HG03378 (cell line): ENCODE data around the gene IL17REL.

Experiments used
- ATAC-seq: cut with Tn5 transposase; IDR thresholded peaks from one replicate; pipeline ENCODE4 v1.9.1; 2021; ENCODE audit warnings: mild to moderate bottlenecking, moderate library complexity; ENCODE audit not compliant: unreplicated experiment

The IL17REL gene

DNA sequence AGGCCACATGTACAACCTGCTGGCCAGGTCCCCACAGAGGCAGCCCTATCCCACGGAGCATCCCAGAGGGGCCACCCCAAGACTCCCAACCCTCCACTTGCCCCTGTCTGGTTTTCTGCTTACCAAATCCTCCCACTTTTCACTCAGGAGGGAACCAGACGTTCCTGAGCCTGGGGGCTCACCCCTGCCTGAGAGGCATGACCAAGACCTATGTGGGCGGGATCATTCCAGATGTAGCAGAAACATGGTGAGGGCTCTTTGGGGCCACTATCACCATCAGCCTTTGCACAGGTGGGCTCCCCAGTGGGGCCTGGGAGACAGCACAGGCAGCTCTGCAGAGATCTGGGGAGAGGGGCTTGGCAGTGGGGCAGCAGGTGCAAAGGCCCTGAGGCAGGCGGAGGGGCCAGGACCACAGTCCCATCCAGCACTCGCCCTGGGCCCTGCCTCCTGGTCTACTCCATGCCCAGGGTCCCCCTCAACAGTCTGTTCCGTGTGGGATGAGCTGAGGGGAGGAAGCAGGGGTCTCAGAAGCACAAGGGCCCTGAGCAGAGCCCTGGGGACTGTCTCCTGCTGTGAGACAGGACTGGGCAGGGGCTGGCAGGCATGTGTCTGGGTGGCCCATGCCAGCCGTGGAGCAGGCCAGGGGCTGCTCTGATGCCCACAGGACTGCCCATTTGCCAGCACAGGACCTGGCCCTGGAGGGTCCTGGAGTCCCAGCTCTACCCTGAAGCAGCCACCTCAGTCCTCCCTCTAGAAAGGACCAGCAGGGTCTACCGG lies 42.6 kb downstream of the IL17REL start:
- ATAC-seq, result peak; percentile 2

DNA sequence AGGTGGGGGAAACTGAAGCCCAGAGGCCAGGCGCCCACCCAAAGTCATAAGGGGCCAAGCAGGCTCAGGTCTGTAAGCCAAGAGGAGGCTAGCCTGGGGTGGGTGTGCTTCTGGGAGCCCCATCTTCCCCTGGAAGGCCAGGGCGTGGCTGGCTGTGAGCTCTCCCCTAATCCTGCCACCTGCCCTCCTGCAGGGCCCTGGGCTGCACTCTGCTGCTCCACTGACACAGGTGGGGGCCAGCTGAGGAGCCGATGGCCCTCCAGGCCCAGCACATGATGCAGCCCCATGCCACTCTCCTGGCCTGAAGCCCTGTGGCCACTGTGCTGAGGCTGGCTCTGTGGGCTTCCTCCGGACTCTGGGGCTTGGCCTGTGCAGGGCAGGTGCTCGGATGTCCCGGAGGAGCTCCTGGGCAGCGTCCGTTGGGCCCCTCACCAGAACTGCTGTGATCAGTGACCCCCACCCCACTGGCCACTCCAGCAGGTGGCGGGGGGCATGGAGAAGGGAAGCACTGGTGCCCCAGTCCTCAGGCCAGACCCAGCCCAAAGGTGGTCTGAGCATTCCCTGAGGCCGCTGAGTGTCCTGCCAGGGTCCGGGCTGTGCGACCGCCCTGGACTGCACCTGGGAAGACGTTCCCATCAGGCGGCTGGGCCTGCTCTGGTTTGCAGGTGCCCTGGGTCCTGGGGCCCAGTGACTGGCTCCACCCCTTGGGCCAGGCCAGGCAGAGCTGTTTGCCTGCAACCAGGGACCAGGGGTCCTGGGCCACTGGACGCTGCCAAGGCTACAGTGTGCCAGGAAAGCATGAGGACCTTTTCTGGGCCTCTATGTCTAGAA lies 43.5 kb downstream of the IL17REL start:
- no peak for ATAC-seq

DNA sequence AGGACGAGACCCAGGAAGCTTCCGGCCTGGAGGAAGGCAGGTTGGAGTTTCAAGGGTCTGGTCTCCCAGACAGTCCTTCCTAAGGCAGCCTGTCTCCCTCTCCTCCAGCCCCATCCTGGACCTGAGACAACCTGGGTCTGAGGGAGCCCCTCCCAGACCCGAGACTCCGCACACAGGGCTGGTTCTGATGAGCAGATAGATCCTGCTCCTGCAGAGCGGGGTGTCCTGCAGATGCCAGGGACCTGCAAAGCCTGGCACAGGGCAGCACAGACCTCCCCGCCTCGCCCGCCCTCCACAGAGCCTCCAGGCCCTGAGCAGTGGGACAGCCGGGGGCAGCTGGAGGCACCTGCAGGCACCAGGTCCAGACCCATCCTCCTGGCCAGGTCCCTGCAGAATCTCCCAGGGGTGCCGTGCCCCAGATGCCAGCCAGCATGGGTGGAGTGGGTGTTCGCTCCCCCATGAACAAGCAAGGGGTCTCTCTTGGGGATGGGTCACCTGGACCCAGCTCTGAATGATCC lies 44.2 kb downstream of the IL17REL start:
- no peak for ATAC-seq

DNA sequence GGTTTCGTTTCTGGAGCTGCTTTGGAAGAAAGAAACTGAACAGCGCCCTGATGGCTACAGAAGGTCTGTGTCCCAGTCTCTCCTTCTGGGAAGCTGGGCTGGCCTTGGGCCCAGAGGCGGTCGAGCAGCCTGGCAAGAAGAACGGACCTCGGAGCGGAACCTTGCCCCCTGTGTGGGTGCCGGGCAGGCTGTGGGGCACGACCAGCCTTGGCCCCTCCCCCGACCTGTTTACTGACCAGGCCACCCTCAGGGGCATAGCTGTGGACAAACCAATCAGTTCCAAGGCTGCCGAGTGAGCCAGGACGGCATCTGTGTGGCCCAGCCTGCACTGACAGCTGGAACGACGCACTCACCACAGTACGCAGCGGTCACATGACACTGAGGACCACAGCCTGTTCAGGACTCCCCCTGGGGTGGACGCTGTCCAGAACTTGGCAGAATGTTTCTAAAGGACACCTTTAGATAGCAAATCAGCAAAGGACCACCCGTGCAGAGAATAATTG lies 44.8 kb downstream of the IL17REL start:
- ATAC-seq, result no peak

DNA sequence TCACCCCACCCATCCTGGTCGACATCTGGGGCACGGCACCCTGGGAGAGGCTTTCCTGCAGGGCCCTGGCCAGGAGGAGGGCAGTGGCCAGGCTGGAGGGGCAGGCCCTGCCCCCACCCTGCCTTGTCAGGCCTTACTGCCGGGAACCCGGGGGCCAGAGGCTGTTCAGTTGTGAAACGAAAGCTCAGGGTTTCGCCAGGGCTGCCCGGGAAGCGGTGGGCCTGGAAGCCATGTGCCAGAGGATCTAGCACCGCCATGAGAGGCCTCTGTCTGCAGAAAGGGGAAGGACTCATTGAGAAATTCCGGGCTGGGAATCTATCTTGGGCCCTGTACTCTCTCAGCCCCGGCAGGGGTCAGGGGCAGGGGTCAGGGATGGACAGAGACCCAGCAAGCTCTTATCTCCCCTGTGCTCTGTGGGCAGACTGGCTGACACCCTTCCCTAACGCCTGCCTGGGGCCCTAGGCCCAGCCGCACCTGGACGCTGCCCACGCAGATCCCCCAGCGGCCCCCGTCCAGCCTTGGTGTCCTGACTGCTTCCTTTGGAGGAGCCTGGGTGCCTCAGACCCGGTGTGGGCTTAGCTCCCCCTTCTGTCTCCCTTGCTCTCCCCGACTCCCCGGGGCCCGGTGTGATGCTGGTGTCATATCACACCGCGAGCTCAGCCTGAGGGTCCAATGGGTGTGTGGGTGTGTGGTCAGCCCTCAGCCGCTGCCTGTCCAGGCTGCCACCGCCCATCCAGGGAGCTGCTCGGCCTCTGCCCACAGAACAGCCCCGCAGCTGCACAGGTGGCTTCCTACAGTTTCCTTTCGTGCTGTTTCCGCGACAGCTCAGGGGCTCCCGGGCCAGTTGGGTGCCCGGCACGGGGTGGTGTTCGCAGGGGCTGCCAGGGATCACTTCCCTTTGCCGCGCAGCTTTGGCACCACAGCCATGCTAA lies 45.5 kb downstream of the IL17REL start:
- ATAC-seq, result no peak

DNA sequence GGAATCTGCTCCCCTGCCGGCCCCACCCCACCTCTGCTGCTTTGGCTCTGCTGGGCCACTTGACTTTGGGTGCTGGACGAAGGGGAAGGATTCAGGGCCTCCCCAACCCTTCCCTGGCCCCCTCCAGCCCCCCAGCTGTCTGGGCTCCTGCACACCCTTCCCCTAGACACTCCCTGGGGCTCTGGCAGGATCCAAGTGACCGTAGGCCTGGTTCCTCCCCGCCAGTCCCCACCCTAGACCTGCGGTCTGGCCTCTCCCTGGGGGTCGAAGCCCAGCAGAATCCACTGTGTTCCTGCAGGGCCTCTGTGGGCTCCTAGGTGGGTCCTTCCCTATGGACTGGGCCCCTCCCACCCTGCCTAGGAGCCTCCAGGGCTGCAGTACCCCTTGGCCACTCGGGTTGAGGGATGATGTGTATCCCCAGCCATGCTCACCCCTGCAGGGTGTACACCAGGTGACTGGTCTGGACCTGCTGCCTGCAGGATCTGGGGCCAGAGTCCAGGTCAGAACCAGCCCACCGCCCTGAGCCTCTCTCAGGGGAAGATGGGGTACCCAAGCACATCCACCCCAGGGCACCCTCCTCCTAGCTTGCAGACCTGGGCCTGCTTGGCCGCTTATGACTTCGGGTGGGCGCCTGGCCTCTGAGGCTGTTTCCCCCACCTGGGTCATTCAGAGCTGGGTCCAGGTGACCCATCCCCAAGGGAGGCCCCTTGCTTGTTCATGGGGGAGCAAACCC lies 46.4 kb downstream of the IL17REL start:
- ATAC-seq, result no peak

DNA sequence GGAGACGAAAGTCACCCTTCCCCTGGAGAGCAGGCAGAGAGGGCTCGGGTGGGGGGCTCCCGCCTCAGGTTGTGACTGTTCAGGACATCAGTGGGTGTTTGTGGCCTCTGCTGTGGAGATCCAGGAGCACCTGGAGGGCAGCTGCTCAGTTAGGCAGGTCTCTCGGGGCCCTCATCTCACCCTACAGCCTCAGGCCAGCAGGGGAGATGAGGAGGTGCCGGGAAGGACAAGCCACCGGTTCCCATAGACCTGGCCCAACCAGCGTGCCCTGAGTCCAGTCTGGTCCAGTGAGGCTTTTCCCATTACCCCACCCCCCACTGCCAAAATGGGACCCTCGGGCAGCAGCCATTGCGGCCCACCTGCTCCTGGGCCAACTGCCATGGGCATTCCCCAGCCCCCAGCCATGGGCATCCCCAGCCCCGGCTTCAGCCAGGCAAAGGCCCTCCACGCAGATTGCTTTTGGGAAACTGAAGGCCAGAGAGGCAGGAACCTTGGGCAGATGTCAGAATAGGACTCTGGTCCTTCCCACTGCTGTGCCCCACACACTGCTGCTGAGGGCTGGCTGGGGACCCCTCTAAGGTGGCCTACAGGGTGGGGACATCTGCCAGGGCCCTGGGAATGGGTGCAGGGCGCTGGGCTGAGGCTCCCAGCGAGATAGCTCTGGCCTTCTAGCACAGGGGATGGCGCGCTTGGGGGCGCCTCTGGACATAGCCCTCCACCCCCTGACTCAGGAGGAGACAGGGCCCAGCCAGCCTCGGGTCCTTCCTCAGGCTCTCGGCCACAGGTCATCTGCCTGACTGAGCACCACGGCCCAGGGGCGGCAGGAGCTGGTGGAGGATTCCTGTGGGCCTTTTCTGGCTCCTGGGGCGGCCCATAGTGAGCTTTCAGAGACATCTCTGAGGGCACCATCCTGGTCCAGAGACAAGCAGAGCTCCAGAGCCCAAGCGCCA lies 47.2 kb downstream of the IL17REL start:
- ATAC-seq, result no peak

DNA sequence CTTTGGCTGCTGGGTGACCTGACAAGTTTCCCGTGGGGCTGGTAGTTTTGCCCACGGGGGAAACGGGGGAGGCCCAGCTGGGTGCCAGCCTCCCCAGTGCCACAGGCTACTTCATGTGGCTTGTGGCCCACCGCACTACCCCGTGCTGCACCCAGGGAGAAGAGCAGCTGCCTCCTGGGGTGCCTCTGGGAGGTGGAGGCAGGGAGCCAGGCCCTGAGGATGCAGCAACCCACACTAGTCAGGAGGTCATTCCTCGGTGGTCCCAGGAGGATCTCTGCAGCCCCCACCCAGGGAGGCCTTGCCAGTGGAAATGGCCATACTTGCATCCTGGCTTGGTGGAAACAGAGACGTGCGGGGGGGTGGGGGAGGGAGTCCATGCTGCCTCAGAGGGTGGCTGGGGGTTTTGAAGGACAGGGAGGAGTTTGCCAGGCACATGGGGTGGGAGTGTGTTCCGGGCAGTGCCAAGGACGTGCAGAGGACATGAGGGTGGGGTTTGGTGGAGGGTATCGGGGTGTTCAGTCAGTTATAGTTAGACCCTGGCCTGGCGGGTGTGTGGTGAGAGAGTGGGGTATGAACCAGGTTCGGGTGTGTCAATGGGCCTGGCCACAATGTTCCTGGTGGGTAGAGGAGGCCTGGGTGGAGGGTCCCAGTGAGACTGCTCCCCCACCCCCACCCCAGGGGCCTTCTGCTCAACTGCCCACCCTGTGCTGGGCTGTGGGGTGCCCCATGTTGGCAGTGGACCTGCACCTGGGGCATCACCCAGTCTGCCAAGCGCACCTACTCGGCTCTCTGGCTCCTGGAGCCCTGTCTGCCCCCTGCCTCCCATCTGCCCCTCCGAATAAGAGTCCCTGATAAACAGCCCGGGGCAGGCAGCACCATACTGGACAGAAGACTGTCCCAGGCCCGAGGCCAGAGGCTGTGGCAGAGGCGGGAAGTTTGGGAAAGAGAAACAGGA lies 48.2 kb downstream of the IL17REL start:
- no peak for ATAC-seq

DNA sequence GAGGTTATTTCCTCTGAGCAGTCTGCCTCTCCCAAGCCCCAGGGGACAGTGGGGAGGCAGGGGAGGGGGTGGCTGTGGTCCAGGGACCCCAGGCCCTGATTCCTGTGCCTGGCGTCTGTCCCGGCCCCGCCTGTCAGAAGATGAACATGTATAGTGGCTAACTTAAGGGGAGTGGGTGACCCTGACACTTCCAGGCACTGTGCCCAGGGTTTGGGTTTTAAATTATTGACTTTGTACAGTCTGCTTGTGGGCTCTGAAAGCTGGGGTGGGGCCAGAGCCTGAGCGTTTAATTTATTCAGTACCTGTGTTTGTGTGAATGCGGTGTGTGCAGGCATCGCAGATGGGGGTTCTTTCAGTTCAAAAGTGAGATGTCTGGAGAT lies 48.9 kb downstream of the IL17REL start:
- ATAC-seq, result no peak

DNA sequence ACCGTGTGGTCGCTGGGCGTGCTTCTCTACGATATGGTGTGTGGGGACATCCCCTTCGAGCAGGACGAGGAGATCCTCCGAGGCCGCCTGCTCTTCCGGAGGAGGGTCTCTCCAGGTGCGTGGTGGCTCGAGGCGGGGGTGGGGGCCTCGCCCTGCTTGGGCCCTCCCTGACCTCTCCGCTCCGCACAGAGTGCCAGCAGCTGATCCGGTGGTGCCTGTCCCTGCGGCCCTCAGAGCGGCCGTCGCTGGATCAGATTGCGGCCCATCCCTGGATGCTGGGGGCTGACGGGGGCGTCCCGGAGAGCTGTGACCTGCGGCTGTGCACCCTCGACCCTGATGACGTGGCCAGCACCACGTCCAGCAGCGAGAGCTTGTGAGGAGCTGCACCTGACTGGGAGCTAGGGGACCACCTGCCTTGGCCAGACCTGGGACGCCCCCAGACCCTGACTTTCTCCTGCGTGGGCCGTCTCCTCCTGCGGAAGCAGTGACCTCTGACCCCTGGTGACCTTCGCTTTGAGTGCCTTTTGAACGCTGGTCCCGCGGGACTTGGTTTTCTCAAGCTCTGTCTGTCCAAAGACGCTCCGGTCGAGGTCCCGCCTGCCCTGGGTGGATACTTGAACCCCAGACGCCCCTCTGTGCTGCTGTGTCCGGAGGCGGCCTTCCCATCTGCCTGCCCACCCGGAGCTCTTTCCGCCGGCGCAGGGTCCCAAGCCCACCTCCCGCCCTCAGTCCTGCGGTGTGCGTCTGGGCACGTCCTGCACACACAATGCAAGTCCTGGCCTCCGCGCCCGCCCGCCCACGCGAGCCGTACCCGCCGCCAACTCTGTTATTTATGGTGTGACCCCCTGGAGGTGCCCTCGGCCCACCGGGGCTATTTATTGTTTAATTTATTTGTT lies 49.6 kb downstream of the IL17REL start:
- no peak for ATAC-seq

DNA sequence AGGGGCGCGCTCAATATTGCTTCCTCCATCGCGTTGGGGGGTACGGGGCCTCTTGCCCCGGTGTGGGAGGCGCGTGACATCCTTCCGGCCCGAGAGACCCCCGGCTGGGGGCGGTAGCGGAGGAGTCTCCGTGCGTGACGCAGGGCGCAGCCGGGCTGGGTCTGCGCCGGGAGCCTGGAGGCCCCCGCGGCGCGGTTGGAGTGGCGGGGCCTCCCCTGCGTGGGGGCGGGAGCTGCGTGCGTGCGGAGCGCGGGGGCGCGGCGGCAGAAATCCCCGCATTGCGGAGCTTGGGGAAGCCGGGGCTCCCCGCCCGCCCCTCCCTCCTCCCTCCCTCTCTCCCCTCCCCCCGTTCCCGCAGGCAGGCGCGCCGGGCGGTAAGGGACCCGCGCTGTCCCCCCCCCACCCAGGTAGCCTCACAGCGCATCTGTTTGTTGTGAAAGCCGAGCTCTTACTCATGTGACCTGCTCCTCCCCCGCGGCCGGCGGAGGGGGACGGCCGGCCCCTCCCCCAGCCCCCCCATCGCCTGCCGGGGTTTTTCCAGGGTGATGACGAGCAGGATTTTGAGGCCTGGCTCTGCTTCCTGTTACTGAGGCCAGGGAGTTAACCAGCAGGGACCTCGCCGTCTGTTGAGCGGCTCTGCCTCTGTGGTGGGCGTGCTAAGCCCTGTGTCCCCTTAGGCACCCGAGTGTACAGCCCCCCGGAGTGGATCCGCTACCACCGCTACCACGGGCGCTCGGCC lies 50.4 kb downstream of the IL17REL start:
- ATAC-seq, result no peak

DNA sequence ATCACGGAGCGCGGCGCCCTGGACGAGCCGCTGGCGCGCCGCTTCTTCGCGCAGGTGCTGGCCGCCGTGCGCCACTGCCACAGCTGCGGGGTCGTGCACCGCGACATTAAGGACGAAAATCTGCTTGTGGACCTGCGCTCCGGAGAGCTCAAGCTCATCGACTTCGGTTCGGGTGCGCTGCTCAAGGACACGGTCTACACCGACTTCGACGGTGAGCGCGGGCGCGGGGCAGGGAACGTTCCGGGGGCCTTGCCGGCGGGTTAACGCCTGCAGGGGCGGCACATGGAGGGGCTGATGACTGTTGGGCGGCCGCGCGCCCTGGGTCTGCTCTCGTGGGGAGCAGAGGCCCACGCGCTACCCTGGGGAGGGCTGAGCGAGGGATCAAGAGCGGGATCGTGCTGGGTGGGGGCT lies 51.0 kb downstream of the IL17REL start:
- no peak for ATAC-seq

DNA sequence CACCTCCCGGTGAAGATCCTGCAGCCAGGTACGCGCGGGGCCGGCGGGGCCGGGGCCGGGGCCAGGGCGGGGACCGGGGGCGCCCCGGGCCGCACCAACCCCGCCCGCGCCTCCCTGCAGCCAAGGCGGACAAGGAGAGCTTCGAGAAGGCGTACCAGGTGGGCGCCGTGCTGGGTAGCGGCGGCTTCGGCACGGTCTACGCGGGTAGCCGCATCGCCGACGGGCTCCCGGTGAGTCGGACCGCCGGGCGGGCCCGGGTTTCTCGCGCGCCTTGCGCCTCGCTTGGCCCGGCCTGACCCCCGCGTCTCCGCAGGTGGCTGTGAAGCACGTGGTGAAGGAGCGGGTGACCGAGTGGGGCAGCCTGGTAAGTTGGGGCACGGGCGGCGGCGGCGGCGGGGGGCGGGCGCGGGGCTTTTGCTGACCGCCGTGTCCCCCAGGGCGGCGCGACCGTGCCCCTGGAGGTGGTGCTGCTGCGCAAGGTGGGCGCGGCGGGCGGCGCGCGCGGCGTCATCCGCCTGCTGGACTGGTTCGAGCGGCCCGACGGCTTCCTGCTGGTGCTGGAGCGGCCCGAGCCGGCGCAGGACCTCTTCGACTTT lies 51.5 kb downstream of the IL17REL start:
- no peak for ATAC-seq

DNA sequence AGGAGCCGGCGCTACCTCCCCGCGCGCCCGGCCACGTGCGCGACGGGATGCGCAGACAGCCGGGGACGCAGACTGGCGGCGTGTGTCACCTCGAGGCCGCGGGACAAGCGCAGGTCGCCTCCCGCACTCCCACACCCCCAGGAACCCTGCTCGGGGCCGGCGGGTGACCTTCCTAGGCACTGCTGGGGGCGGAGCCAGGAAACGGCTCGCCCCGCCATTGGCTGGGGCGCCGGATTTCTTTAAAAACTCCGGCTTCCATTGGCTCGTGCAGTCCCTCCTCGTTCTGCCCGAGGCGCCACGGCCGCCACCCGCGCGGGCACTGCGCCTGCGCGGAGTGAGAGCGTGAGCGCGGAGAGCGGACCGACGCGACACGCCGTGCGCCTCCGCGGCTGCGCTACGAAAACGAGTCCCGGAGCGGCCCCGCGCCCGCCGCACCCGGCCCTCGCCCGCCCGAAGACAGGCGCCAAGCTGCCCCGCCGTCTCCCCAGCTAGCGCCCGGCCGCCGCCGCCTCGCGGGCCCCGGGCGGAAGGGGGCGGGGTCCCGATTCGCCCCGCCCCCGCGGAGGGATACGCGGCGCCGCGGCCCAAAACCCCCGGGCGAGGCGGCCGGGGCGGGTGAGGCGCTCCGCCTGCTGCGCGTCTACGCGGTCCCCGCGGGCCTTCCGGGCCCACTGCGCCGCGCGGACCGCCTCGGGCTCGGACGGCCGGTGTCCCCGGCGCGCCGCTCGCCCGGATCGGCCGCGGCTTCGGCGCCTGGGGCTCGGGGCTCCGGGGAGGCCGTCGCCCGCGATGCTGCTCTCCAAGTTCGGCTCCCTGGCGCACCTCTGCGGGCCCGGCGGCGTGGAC lies 52.2 kb downstream of the IL17REL start, which contains the start of gene PIM3:
TSS of gene PIM3 (plus strand) at position 614 of the 846 bp plus-strand sequence. CDS start at position 790, 176 bp downstream.
- peak; percentile 45 for ATAC-seq

DNA sequence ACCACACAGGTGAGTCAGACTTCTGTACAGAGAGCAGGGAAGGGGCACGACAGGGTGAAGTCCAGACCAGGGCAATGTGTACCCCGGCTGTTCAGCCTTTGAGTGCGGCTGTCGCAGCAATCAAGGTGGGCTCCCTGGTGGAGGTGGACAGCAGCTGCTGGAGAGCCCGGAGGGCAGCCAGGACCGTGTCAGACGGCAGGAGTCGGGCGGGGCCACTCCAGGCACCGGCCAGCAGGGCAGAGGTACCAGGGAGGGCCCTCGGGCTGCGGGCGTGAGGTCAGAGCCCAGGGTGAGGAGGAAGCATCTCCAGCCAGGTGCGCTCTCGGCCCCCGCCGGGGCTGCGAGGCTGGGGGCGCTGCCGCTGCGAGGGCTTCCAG lies 52.8 kb downstream of the IL17REL start:
- peak; percentile 10 for ATAC-seq
